Measurements from ENCODE around the gene ENTPD6. TPM values are rescaled to one million over a fixed set of nuclear protein-coding genes. Genes with fewer than 3 reads are reported as not detected.

ENTPD6 gene
- total RNA-seq = 44.3 and 81.9 TPM in 2 replicates

GRCh38 chr20:25195014-25195961, at the start of gene ENTPD6:
Gene ENTPD6, plus strand, starts transcription at chr20:25195712. Its CDS starts 10,825 bp downstream, at chr20:25206537.

GRCh38 chr20:25247956-25248785, 52.7 kb downstream of the ENTPD6 start, which contains the start of gene PYGB:
Gene PYGB, plus strand, starts transcription at chr20:25248085. Its CDS starts 94 bp downstream, at chr20:25248179.

Other genes with a start within 250 kb of the ENTPD6 start
- not detected in 2 replicates for gene CST7, start 246.4 kb upstream of the ENTPD6 start, total RNA-seq
- gene APMAP, start 203.0 kb upstream of the ENTPD6 start, total RNA-seq = 93.7 and 146 TPM in 2 replicates
- gene ACSS1, start 137.6 kb upstream of the ENTPD6 start, total RNA-seq = 2.3 and 6.8 TPM in 2 replicates
- not detected in 2 replicates for gene VSX1, start 113.6 kb upstream of the ENTPD6 start, total RNA-seq
- gene PYGB, start 52.4 kb downstream of the ENTPD6 start, total RNA-seq = 54.7 and 195 TPM in 2 replicates
- 58.9 and 61.4 TPM in 2 replicates for gene ABHD12, start 195.1 kb downstream of the ENTPD6 start, total RNA-seq
- gene GINS1, start 212.0 kb downstream of the ENTPD6 start, total RNA-seq = 3.1 and 29.3 TPM in 2 replicates